Caco-2 (cell line): ENCODE data around the gene NEDD4L. TPM values are rescaled to one million over a fixed set of nuclear protein-coding genes. Genes with fewer than 3 reads are reported as not detected.

Source experiments
- BruUV-seq: library from RNA; stranded (reverse); fragments of 400-500 nt; replicated peaks from 2 replicates; lab custom pipeline; 2021; lab: Mats Ljungman, UMichigan
- CTCF ChIA-PET: fragments of 300-600 bp; sonication (Branson Sonifier 250); formaldehyde crosslinking; loops from one replicate; lab custom pipeline; 2022; ENCODE audit warnings: antibody characterized with exemption; lab: Charles Lee
- POLR2A ChIA-PET: fragments of 300-600 bp; sonication (Branson Sonifier 250); formaldehyde crosslinking; loops from one replicate; lab custom pipeline; 2022; ENCODE audit warnings: antibody characterized with exemption; lab: Charles Lee
- DNase-seq, 2 experiments: peaks; one replicate each; pipeline versions ENCODE4 v3.0.0 to v3.0.0-alpha.2; 2020 to 2022
- H3K27me3 ChIP-seq: replicated peaks from 2 replicates; pipeline ENCODE4 v1.6.0; 2011; ENCODE audit warnings: low read length; ENCODE audit not compliant: control insufficient read depth, insufficient read depth
- H3K36me3 ChIP-seq: 2 replicates; pipeline ENCODE4 v1.5.1; 2011; ENCODE audit warnings: low read length; ENCODE audit not compliant: control insufficient read depth, insufficient read depth
- H3K4me1 ChIP-seq: fragments of 250-450 bp; sonication (Bioruptor Pico); 2 replicates; pipeline ENCODE4 v1.5.1; 2020; ENCODE audit warnings: mild to moderate bottlenecking
- H3K4me3 ChIP-seq: 2 replicates; pipeline ENCODE4 v1.5.1; 2011; ENCODE audit warnings: low read depth, mild to moderate bottlenecking, control low read depth, low read length
- H3K9me3 ChIP-seq: fragments of 250-450 bp; sonication (Bioruptor Pico); 2 replicates; pipeline ENCODE4 v1.5.1; 2020; ENCODE audit warnings: mild to moderate bottlenecking, moderate library complexity
- H3K27ac Mint-ChIP-seq: one replicate; pipeline ENCODE4 v1.8.0; 2022; ENCODE audit warnings: mixed read lengths; ENCODE audit not compliant: unreplicated experiment
- H3K27me3 Mint-ChIP-seq: one replicate; pipeline ENCODE4 v1.8.0; 2022; ENCODE audit warnings: mixed read lengths; ENCODE audit not compliant: insufficient read depth, unreplicated experiment
- H3K36me3 Mint-ChIP-seq: one replicate; pipeline ENCODE4 v1.8.0; 2022; ENCODE audit warnings: mild to moderate bottlenecking, mixed read lengths; ENCODE audit not compliant: insufficient read depth, unreplicated experiment
- H3K4me1 Mint-ChIP-seq: one replicate; pipeline ENCODE4 v1.8.0; 2022; ENCODE audit warnings: low read depth, mixed read lengths; ENCODE audit not compliant: unreplicated experiment
- H3K4me3 Mint-ChIP-seq: one replicate; pipeline ENCODE4 v1.8.0; 2022; ENCODE audit warnings: mild to moderate bottlenecking, moderate library complexity, mixed read lengths; ENCODE audit not compliant: unreplicated experiment
- H3K9me3 Mint-ChIP-seq: one replicate; pipeline ENCODE4 v1.8.0; 2022; ENCODE audit warnings: mixed read lengths; ENCODE audit not compliant: unreplicated experiment
- CTCF ChIP-seq, 2 experiments: fragments of 200-600 bp in 1 of 2; IDR thresholded peaks; 1 replicate in 1 of 2; 2 replicates in 1 of 2; pipeline versions ENCODE4 v1.5.1 to v1.8.0; 2011 to 2022; ENCODE audit warnings: antibody characterized with exemption in 1 of 2, control low read depth in 1 of 2, inconsistent platforms in 1 of 2, low read depth in 1 of 2, low read length in 1 of 2, mild to moderate bottlenecking in 1 of 2, moderate library complexity in 1 of 2; ENCODE audit not compliant: insufficient read depth in 1 of 2, severe bottlenecking in 1 of 2, unreplicated experiment in 1 of 2
- intact Hi-C: fragments of 100-400 bp; cut with micrococcal nuclease; formaldehyde crosslinking; loops from one replicate; pipeline ENCODE4 v1.10.0; 2022; ENCODE audit not compliant: unreplicated experiment
- total RNA-seq: library from RNA; stranded (reverse); gene quantifications from 2 replicates; pipeline ENCODE4 v1.2.3, GENCODE V29; 2022

Gene NEDD4L
- total RNA-seq, 1 experiment from 2014 or later, result 85.4 TPM

GRCh38 chr18:58367425-58368140 is 323.6 kb downstream of the NEDD4L start:
- Mint-ChIP-seq H3K27ac (no peak overlapping the region), H3K4me3 (no peak overlapping the region), H3K36me3 (peaks cover 49% of the 10 kb centered on the region), H3K27me3 (no peaks in the 10 kb centered on the region), H3K9me3 (no peaks in the 10 kb centered on the region), H3K4me1 (no peaks in the 10 kb centered on the region)
- ChIA-PET POLR2A (no interaction called here), CTCF (no interaction called here)
- Histone ChIP-seq H3K9me3 (no peaks in the 10 kb centered on the region), H3K36me3 (no peaks in the 10 kb centered on the region), H3K27me3 (no peaks in the 10 kb centered on the region), H3K4me3 (no peak overlapping the region), H3K4me1 (no peaks in the 10 kb centered on the region)
- no TSS peak for BruUV-seq
- DNase-seq, result no peak
- intact Hi-C loops, result no loop called here
- TF ChIP-seq CTCF (IDR thresholded peaks at IDR 0.05; ENCODE audit: insufficient read depth in 1 of 2, low read depth in 1 of 2, low read length in 1 of 2, severe bottlenecking in 1 of 2, unreplicated experiment in 1 of 2), result no peak

GRCh38 chr18:58369616-58370015 is 325.6 kb downstream of the NEDD4L start:
- intact Hi-C loops, result no loop called here
- no peaks in the 10 kb centered on the region for H3K36me3 ChIP-seq
- H3K27ac Mint-ChIP-seq, result no peak overlapping the region
- no peak for TF ChIP-seq CTCF (IDR thresholded peaks at IDR 0.05; ENCODE audit: insufficient read depth in 1 of 2, low read depth in 1 of 2, low read length in 1 of 2, severe bottlenecking in 1 of 2, unreplicated experiment in 1 of 2)
- POLR2A ChIA-PET, result no interaction called here
- H3K4me3 ChIP-seq, result no peak overlapping the region
- H3K4me3 Mint-ChIP-seq, result no peak overlapping the region
- H3K27me3 ChIP-seq, result no peaks in the 10 kb centered on the region
- no peaks in the 10 kb centered on the region for H3K4me1 ChIP-seq
- DNase-seq, result no peak
- BruUV-seq, result no TSS peak
- CTCF ChIA-PET, result no interaction called here
- no peaks in the 10 kb centered on the region for H3K27me3 Mint-ChIP-seq
- no peaks in the 10 kb centered on the region for H3K9me3 Mint-ChIP-seq
- peaks cover 51% of the 10 kb centered on the region for H3K36me3 Mint-ChIP-seq
- no peaks in the 10 kb centered on the region for H3K9me3 ChIP-seq
- no peaks in the 10 kb centered on the region for H3K4me1 Mint-ChIP-seq

- H3K4me3 Mint-ChIP-seq, result no peak overlapping the region
- no peaks in the 10 kb centered on the region for H3K4me1 Mint-ChIP-seq
- Histone ChIP-seq H3K27me3 (no peaks in the 10 kb centered on the region), H3K4me1 (no peaks in the 10 kb centered on the region), H3K4me3 (no peak overlapping the region), H3K9me3 (no peaks in the 10 kb centered on the region), H3K36me3 (no peaks in the 10 kb centered on the region)
- H3K27me3 Mint-ChIP-seq, result no peaks in the 10 kb centered on the region
- H3K27ac Mint-ChIP-seq, result no peak overlapping the region
- intact Hi-C loops, result no loop called here
- DNase-seq, result no peak
- ChIA-PET CTCF (no interaction called here), POLR2A (no interaction called here)
- H3K9me3 Mint-ChIP-seq, result no peaks in the 10 kb centered on the region
- peaks cover 51% of the 10 kb centered on the region for H3K36me3 Mint-ChIP-seq
- no peak for TF ChIP-seq CTCF (IDR thresholded peaks at IDR 0.05; ENCODE audit: insufficient read depth in 1 of 2, low read depth in 1 of 2, low read length in 1 of 2, severe bottlenecking in 1 of 2, unreplicated experiment in 1 of 2)
- BruUV-seq, result no TSS peak
These were observed 326.1 kb downstream of the NEDD4L start for GRCh38 chr18:58370038-58370580.
